ENCODE results near the gene SLCO4A1.
A peak's percentile ranks its signal among the peaks of the same experiment; 100 is the strongest.

The SLCO4A1 gene

DNA sequence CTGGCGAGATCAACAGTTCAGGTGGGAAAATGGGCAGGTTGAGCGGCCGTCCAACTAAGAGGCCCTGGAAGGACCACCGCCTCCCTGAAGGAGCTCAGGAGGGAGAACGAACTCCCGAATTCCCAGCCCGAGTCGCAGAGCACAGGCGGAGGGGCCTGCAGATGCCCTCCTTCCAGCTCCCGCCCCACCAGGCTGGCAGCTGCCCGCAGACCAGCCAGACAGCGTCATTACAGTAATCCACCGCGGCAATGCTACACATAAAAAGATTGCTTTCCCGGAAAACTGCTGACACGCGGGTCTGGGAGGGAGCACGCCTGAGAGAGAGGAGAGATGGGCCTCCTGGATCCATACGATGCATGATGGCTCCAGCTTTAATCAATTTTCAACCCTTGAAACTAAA, 30.5 kb upstream of the SLCO4A1 start:
- TF ChIP-seq, protein P1, sequence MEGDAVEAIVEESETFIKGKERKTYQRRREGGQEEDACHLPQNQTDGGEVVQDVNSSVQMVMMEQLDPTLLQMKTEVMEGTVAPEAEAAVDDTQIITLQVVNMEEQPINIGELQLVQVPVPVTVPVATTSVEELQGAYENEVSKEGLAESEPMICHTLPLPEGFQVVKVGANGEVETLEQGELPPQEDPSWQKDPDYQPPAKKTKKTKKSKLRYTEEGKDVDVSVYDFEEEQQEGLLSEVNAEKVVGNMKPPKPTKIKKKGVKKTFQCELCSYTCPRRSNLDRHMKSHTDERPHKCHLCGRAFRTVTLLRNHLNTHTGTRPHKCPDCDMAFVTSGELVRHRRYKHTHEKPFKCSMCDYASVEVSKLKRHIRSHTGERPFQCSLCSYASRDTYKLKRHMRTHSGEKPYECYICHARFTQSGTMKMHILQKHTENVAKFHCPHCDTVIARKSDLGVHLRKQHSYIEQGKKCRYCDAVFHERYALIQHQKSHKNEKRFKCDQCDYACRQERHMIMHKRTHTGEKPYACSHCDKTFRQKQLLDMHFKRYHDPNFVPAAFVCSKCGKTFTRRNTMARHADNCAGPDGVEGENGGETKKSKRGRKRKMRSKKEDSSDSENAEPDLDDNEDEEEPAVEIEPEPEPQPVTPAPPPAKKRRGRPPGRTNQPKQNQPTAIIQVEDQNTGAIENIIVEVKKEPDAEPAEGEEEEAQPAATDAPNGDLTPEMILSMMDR (IDR thresholded peaks at IDR 0.05; ENCODE audit: low read depth, low read length): no peak
- DNase-seq (ENCODE audit: low read depth in 2 of 2): no peak

DNA sequence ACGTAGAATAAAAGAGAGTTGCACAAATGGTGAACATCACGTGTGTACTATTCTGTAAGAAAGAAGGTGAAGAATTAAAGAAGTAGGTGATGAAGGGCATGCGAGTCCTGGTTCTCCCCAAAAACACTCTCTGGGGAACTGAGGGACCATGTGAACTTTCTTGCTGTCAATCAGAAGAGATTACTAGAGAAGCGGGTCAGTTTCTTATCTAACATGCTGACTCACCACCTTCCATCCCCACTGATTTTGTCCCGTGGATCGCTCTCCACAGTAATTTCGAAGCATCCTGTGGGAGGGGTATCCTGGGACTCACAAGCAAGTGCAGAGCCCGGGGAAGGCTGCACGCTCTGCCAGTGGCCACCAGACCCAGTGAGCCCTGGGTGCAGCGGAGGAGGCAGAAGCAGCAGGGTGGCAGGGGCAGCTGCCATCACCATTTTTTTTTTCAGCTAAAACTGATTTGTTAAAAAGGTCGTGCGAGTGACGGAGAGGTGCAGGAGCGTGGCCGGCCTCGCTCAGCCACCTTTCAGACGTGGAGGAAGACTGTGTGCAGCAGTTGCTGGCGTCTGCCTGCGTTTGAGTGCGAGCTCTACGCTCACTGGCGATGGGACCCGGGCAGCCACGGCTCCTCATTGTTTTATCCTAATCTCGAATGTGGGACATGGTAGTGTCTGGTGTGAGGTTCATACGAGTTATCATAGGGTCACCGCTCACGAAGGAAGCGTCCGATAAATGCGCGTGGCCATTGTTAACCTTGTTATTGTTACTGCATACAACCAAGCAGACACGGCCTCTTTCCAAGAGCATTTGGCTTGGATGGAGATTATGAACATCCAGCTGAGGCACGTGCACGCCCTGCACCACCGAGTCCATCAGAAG, 28.0 kb upstream of the SLCO4A1 start:
- no peak overlapping the region for H3K4me3 ChIP-seq (replicated peaks in 1 of 2; ENCODE audit: low read depth in 2 of 2, low read length in 2 of 2)
- no peak for DNase-seq (ENCODE audit: low read depth in 2 of 2)
- TF ChIP-seq, protein P1 (IDR thresholded peaks at IDR 0.05; ENCODE audit: low read depth, low read length): no peak

More for the DNA sequence above, 30.5 kb upstream of the SLCO4A1 start:
- no peak overlapping the region for H3K4me3 ChIP-seq (replicated peaks in 1 of 2; ENCODE audit: low read depth in 2 of 2, low read length in 2 of 2)

- DNase-seq (ENCODE audit: low read depth in 2 of 2): no peak
- TF ChIP-seq, protein P1 (IDR thresholded peaks at IDR 0.05; ENCODE audit: low read depth, low read length): no peak
- no peak overlapping the region for H3K4me3 ChIP-seq (replicated peaks in 1 of 2; ENCODE audit: low read depth in 2 of 2, low read length in 2 of 2)
Measured at GRCh38 chr20:62614961-62615680, 27.2 kb upstream of the SLCO4A1 start.

DNA sequence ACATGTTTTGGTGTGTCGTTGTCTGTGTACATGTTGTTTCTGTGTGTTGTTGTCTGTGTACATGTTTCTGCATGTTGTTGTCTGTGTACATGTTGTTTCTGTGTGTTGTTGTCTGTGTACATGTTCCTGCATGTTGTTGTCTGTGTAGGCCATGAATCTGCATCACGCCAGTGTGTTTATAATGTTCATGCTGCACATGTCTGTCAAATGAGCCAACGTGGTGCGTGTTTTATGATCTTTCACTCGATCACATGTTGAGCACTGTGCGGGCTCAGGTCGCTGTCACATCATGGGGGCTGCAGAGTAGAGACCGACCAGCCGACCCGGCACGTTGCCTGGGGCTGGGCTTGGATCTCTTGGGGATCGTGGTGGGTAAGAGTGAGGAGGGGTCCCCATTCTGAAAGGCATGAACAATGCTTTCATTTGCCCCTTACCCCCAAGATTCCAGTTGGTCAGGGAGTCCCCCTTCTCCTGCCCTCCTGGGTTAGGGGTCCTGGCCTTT, 26.5 kb upstream of the SLCO4A1 start:
- H3K4me3 ChIP-seq (replicated peaks in 1 of 2; ENCODE audit: low read depth in 2 of 2, low read length in 2 of 2): no peak overlapping the region
- no peak for DNase-seq (ENCODE audit: low read depth in 2 of 2)
- TF ChIP-seq, protein P1 (IDR thresholded peaks at IDR 0.05; ENCODE audit: low read depth, low read length): no peak

DNA sequence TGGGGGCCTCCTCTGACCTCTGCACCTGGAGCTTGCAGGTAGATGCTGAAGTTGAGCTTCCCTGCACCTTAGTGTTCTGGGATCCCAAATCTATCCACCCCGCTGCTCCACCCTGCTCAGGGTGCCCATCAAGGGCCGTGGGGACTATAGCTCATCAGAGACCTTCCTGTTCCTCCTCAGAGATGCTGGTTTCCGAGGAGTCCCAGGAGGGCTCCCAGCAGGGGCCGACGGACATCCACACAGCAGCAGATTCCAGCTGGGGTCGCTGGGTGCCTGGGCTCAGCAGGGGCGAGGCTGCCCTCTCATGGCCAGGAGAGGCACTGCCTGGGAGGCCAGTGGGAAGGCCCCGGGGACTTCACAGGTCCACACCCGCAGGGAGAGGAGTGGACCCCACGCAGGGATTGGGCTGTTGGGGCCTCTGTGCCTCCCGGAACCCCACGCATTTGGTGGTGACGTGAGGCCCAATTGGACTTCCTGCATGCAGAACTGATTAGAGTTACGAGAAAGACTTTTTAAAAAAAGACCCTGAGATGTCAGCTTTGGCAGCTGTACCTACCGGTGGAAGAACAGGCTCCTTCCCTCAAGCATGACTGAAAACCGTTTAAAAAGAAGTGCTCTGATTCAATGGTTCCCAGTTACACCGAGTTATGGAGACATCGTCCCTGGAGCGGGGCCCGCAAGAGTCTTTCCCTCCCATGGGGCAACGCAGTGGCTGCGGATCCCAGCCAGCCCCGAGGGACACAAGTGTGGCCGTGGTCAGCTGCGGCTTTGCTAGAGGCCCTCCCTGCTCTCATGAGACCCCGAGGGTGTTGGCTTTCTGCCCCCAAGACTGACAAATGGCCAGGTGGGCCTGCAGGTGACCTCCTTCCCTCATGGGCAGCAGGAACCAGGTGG, 25.3 kb upstream of the SLCO4A1 start:
- peak; percentile 64 to 75 for DNase-seq (ENCODE audit: low read depth in 2 of 2)
- H3K4me3 ChIP-seq (replicated peaks in 1 of 2; ENCODE audit: low read depth in 2 of 2, low read length in 2 of 2): no peak overlapping the region
- TF ChIP-seq, protein P1 (IDR thresholded peaks at IDR 0.05; ENCODE audit: low read depth, low read length): peak; percentile 99

Measured in cardiac fibroblast (primary cell).